G401 (cell line): Measurements from ENCODE around the gene KCNS1. TPM values are rescaled to one million over a fixed set of nuclear protein-coding genes. Genes with fewer than 3 reads are reported as not detected.
"Not testable (repeated sequence)": the region's sequence is repeated elsewhere in the genome, so short reads cannot be mapped to it uniquely, and the experiment has no call there.

Experiments used
- DNase-seq: peaks from one replicate; pipeline ENCODE4 v3.0.0-alpha.2; 2015; ENCODE audit warnings: low spot score
- in situ Hi-C: cut with HindIII; loops from 2 replicates; pipeline ENCODE4 v1.10.0; 2016; ENCODE audit warnings: low sequenced_read_pairs, mixed read lengths
- total RNA-seq: library from RNA; depleted of rRNA; stranded (reverse); fragments of >200 nt; shearing (Covaris generic); gene quantifications from 2 replicates; pipeline ENCODE4 v1.2.3, GENCODE V29; 2014; rRNA removed

The KCNS1 gene, protein sequence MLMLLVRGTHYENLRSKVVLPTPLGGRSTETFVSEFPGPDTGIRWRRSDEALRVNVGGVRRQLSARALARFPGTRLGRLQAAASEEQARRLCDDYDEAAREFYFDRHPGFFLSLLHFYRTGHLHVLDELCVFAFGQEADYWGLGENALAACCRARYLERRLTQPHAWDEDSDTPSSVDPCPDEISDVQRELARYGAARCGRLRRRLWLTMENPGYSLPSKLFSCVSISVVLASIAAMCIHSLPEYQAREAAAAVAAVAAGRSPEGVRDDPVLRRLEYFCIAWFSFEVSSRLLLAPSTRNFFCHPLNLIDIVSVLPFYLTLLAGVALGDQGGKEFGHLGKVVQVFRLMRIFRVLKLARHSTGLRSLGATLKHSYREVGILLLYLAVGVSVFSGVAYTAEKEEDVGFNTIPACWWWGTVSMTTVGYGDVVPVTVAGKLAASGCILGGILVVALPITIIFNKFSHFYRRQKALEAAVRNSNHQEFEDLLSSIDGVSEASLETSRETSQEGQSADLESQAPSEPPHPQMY
- total RNA-seq = not detected in 2 replicates

DNA sequence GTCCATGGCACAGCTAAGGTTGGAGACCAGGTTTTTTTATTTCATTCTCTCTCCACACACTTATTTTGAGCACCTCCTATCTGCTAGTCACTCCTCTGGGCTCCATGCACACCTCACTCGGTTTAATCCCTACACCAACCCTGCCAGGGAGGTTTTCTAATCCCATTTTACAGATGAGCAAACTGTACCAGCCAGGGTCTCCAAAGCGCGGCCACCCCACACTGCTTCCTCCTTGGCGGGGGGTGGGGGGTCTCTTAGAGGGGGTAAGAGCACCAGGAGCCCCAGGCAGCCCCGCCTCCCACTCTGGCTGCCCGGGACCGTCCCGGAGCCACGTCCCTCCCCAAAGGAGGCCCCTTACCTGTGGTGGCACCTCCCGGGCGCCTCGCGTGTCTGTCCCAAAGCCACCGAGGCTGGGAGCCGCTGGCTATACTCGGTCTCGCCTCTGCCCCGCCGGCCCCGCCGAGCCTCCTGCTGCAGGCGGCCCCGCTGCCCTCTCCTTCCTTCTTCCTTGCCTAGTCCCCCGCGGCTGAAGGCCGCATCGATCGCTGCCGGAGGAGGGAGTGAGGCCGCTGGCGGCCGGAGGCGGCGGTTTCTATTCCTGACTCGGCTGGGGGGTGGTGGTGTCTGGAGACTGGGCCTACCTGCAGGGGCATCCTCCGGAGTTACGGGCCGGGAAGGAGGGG is at the start of gene KCNS1:
KCNS1 (minus strand) TSS at position 565 of the 683 bp plus-strand sequence. CDS start 1,891 bp downstream, outside the sequence.
- DNase-seq = no peak
- in situ Hi-C loops = no loop called here

DNA sequence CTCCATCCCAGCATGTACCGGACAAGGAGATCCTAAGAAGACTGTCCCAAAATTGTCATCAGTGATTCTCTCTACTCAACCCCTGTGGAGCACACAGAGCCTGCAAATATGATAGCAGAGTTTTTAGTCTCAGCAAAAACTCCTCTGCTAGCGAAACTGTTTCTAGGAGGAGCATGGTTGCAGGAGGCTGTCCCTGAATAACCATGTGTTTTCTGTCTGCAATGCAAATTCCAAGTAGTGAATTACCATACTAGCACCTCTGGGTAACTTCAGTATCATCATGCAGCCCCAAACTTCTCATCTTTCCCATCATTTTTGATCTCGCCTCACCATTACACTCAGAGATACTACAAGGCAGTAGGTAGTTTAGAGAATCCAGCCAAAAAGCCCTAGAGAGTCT is 48.1 kb upstream of the KCNS1 start:
- in situ Hi-C loops = no loop called here

GRCh38 chr20:45140836-45141235 is 39.9 kb upstream of the KCNS1 start:
- no peak for DNase-seq
- in situ Hi-C loops = no loop called here

More for the DNA sequence above, 48.1 kb upstream of the KCNS1 start:
- no peak for DNase-seq

- in situ Hi-C loops, DNase-seq: not testable (repeated sequence)
These were observed 38.9 kb upstream of the KCNS1 start for GRCh38 chr20:45139733-45140375.

- in situ Hi-C loops = no loop called here
- no peak for DNase-seq
These were observed 37.8 kb upstream of the KCNS1 start for GRCh38 chr20:45138561-45139300.

GRCh38 chr20:45136911-45137310 is 36.0 kb upstream of the KCNS1 start:
- in situ Hi-C loops = no loop called here
- DNase-seq = no peak

GRCh38 chr20:45128099-45128498 is 27.2 kb upstream of the KCNS1 start:
- in situ Hi-C loops = no loop called here
- no peak for DNase-seq

DNA sequence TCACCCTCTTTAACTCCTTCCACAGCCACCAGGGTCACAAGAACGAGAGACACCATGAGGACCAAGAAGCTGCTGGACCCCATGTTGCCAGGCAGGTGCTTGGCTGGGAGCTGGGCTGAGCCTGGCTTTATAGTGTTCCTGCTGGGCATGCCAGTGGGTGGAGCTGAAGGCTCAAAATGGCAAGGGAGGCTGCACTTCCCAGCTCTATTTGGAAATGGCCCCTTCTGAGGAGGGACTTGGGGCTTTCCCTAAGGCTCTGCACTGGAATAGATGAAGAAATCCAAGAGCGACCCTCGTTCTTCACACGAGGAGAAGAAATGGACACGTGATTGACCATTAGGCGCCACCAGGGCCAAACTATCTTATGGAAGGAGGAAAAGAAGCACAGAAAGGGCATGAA is 23.4 kb upstream of the KCNS1 start, which contains the start of gene WFDC12:
WFDC12 (minus strand) TSS at position 101 of the 400 bp plus-strand sequence; CDS start at position 83, 18 bp downstream.
- in situ Hi-C loops = no loop called here
- DNase-seq = no peak

GRCh38 chr20:45121388-45121787 is 20.5 kb upstream of the KCNS1 start:
- DNase-seq = no peak
- in situ Hi-C loops = no loop called here

GRCh38 chr20:45119556-45120266 is 18.8 kb upstream of the KCNS1 start:
- in situ Hi-C loops = no loop called here
- no peak for DNase-seq

DNA sequence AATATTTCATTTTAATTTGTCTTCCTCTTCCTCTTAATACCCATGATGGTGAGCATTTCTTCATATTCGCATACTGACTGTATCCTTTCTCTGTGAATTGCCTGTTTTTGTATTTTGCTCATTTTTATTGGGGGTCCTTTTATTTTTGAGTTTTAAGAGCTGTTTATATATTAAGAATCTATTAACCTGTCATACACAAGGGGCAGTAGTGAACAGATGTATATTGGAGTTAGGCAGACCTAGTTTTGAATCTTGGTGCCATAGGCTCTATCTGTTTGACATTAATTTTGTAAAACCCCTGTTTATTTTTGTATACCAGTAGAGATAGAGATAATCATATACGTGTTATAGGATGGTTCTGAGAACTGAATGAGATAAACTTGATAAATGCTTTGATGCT is 17.1 kb upstream of the KCNS1 start:
- no peak for DNase-seq
- in situ Hi-C loops = no loop called here

DNA sequence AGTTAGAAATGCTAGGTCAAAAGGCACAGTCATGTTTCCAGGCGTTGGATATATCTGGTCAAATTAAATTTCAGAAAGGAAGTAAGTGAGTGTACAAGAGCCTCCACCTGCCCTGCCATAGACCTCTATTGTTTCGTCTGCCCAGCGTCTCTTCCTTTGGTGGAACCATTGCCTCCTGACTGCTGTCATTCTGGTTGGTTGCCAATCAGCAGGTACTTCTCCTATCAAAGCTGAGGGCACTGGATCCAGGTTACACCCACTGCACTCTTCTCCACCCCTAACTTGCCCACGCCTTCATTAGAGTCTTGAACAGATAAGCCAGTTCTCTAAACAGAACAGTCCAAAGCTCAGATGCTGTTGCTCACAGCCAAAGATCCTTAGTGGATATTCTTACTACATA is 16.7 kb upstream of the KCNS1 start:
- in situ Hi-C loops = no loop called here
- no peak for DNase-seq

DNA sequence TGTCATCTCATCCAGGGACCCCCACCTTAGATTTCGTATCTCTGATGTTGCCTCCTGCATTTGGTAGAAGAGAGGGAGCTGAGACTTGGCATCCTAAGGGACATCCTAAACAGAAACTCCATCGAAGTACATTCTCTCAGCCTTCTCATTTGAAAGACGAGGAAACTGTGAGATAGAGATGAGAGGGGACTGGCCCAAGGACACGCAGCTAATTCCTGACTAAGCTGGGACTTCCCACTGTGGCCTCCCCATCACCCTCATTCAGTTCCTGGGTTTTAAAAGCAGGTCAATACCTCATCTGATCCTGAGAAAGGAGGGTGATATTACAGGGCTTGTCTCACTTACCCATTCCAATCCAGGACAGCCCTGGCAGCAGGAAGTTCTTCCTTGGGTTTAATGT is 14.9 kb upstream of the KCNS1 start:
- in situ Hi-C loops = no loop called here
- DNase-seq = no peak

GRCh38 chr20:45115386-45115774 is 14.5 kb upstream of the KCNS1 start:
- in situ Hi-C loops = no loop called here
- no peak for DNase-seq

DNA sequence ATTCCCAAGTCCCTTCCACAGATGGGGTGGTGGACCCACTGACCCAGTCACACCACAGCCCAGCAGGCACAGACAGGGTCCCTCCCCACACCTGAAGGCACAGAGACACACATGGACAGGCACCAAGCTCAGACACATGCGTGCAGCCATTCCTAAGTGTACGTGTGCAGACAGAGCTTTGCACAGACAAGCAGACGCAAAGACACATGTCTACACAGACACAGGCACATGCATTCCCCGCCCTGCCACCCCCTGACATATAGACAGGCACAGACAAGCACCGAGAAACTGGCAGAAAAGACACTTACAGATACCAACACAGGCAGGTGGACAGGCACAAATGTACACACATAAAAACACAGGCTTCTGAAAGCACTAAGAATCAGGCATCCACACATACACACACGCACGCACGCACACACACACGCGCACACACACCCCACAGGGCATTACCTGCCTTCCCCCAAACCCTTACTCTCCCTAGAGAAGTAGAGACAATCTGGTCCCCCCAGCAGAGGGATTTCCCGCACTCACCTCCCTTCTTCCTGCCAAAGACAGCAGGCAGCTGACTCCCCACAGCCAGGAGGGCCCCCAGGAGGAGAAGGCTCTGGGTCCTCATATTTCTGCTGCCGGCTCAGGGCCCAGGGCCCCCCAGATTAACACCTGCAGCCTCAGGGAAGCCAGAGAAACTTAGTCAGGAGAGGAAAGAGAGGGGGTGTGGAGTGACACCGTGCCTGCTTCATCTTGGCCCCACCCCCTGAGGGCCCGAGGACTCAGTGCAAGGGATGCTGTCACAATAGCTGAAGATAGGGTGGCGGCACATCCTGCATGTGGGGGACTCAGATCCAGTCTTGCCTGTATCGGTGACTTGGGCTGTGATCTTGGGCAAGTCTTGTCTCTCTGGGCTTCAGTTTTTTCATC is 13.8 kb upstream of the KCNS1 start, which contains the start of gene WFDC5:
WFDC5 (minus strand) TSS at position 710 of the 921 bp plus-strand sequence; CDS start at position 619, 91 bp downstream.
- in situ Hi-C loops = no loop called here
- no peak for DNase-seq

- in situ Hi-C loops = no loop called here
- DNase-seq = no peak
These were observed 12.9 kb upstream of the KCNS1 start for GRCh38 chr20:45113865-45114264.

DNA sequence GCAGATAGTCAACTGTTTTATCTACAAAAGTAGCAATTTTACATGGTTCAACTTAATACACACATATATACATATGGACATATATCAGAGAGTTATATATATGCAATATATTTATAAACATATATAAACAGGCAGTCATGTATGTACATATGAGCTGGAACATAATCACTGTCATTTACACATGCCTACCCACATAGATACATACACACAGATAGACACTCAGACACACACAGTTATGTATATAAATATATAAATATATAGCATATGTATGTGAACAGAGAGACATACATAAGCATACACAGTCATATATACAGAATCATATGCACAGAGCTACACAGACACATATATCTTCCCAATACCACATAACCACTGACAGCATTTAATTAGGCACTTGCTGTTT is 11.8 kb upstream of the KCNS1 start:
- in situ Hi-C loops = no loop called here

More for the DNA sequence above, 11.8 kb upstream of the KCNS1 start:
- no peak for DNase-seq
